SKM-1 treated with dmso at 0.1 percent for 144 hours (cell line): ENCODE data around the gene GLT8D2.
A peak's percentile ranks its signal among the peaks of the same experiment; 100 is the strongest.

Experiments
- DNase-seq: peaks from one replicate; lab custom pipeline; 2025; ENCODE audit not compliant: unreplicated experiment; lab: John Stamatoyannopoulos, UW

The GLT8D2 gene

GRCh38 chr12:104049903-104050356, at the start of gene GLT8D2:
GLT8D2 (minus strand) TSS chr12:104050187; CDS start chr12:104019648, 30,539 bp downstream.
- no peak for DNase-seq

- no peak for DNase-seq
Observed at GRCh38 chr12:104097954-104098353, 48.0 kb upstream of the GLT8D2 start.

- DNase-seq = no peak
Observed at GRCh38 chr12:104095289-104095688, 45.3 kb upstream of the GLT8D2 start.

- DNase-seq = no peak
Observed at GRCh38 chr12:104094284-104094683, 44.3 kb upstream of the GLT8D2 start.

- no peak for DNase-seq
Observed at GRCh38 chr12:104091136-104091535, 41.1 kb upstream of the GLT8D2 start.

GRCh38 chr12:104090685-104091084, 40.7 kb upstream of the GLT8D2 start:
- DNase-seq = no peak

- no peak for DNase-seq
Observed at GRCh38 chr12:104083769-104084475, 33.9 kb upstream of the GLT8D2 start.

- DNase-seq = no peak
Observed at GRCh38 chr12:104080764-104081163, 30.8 kb upstream of the GLT8D2 start.

- no peak for DNase-seq
Observed at GRCh38 chr12:104079024-104079423, 29.0 kb upstream of the GLT8D2 start.

GRCh38 chr12:104073699-104074098, 23.7 kb upstream of the GLT8D2 start:
- no peak for DNase-seq

- DNase-seq = no peak
Observed at GRCh38 chr12:104072099-104072498, 22.1 kb upstream of the GLT8D2 start.

GRCh38 chr12:104064842-104065427, 14.9 kb upstream of the GLT8D2 start:
- DNase-seq = no peak

GRCh38 chr12:104064031-104064841, 14.2 kb upstream of the GLT8D2 start, which contains the start of gene HCFC2:
HCFC2 (plus strand) TSS chr12:104064531; CDS start chr12:104064561, 30 bp downstream.
- DNase-seq = peak; percentile 27

- no peak for DNase-seq
Observed at GRCh38 chr12:104063712-104064030, 13.7 kb upstream of the GLT8D2 start.

GRCh38 chr12:104060791-104061190, 10.8 kb upstream of the GLT8D2 start:
- no peak for DNase-seq

GRCh38 chr12:104059963-104060362, 10.0 kb upstream of the GLT8D2 start:
- DNase-seq = peak; percentile 20

GRCh38 chr12:104058802-104059201, 8.8 kb upstream of the GLT8D2 start:
- no peak for DNase-seq

GRCh38 chr12:104057771-104058197, 7.8 kb upstream of the GLT8D2 start:
- DNase-seq = no peak

- no peak for DNase-seq
Observed at GRCh38 chr12:104056419-104056972, 6.5 kb upstream of the GLT8D2 start.

- no peak for DNase-seq
Observed at GRCh38 chr12:104055686-104056388, 5.8 kb upstream of the GLT8D2 start.
